HFF-Myc (cell line): ENCODE data around the gene DHFR.

ENCODE experiments used
- DNase-seq: peaks from one replicate; pipeline ENCODE4 v3.0.0-alpha.2; 2011; ENCODE audit warnings: low read depth; ENCODE audit errors: extremely low read depth
- H3K4me3 ChIP-seq: replicated peaks from 2 replicates; pipeline ENCODE4 v1.5.1; 2011; ENCODE audit warnings: low read depth, mild to moderate bottlenecking, control low read depth, low read length
- TF ChIP-seq, protein P1 (sequence below): IDR thresholded peaks from 2 replicates; pipeline ENCODE4 v1.5.1; 2012; ENCODE audit warnings: mild to moderate bottlenecking, low read depth, low read length, control low read depth; ENCODE audit errors: missing control alignments

The DHFR gene

DNA sequence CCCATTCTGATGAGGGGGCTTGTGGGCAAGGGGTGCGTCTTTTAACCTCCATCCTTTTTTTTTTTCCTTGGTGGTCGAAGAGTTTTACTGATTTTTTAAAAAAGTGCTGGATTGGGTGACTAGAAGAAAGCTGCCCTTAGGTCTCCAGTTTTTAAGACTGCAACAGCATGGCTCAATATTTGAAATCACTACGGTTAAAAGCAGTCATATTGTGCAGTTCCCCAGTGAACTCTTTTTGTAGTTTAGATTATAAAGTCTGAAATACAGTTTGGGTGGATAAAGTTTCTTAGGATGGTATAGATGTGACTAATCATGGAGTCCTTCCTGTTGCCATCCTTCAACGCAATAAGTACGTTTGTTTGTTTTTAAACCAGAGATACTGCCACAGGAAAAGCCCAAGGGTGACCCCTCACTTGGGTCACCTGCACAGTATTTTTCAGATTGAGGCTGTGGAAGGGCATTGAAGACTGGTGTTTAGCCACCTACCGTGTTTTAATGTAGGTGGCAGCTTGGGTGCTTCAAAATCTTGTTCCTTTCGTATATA, 520 bp upstream of the DHFR start:
- TF ChIP-seq, protein P1, sequence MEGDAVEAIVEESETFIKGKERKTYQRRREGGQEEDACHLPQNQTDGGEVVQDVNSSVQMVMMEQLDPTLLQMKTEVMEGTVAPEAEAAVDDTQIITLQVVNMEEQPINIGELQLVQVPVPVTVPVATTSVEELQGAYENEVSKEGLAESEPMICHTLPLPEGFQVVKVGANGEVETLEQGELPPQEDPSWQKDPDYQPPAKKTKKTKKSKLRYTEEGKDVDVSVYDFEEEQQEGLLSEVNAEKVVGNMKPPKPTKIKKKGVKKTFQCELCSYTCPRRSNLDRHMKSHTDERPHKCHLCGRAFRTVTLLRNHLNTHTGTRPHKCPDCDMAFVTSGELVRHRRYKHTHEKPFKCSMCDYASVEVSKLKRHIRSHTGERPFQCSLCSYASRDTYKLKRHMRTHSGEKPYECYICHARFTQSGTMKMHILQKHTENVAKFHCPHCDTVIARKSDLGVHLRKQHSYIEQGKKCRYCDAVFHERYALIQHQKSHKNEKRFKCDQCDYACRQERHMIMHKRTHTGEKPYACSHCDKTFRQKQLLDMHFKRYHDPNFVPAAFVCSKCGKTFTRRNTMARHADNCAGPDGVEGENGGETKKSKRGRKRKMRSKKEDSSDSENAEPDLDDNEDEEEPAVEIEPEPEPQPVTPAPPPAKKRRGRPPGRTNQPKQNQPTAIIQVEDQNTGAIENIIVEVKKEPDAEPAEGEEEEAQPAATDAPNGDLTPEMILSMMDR, result no peak
- H3K4me3 ChIP-seq, result peak overlapping the region; percentile 80
- DNase-seq, result no peak

DNA sequence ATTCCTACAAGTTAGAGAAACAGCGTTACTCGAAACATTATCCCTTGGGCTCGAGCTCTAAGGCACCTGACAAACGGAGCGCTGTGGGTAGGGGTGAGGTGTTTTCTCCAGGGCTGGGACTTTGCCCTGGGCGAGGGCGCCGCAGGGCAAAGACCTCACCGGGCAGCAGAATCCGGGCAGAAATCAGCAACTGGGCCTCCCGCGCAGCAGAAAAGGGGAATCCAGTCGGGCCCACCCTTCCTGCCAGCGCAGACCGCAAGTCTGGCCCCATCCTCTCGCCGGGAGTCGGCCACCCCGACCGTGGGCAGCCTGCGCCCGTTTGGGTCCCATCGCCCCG, 761 bp downstream of the DHFR start:
- TF ChIP-seq, protein P1, result no peak
- DNase-seq, result no peak
- H3K4me3 ChIP-seq, result peak overlapping the region; percentile 80

DNA sequence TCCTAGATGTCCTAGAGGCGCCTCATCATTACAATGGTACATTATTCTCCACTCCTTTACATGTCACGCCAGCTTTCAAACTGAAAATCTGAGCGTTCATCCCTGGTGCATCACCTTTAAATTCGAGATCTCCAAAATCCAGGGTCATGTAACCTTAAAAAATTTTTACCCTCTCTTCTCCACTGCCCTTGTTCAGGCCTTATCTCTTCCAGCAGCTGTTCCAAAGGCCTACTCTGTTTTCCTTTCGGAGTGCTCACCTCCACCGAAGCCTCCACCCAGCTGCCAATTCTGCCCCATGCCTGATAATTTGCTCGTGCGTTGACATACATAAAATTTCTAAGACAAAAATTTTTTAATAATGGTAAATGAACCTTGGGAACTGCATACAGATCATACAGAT, 1.3 kb downstream of the DHFR start:
- TF ChIP-seq, protein P1, result no peak
- peak overlapping the region; percentile 80 for H3K4me3 ChIP-seq
- no peak for DNase-seq

DNA sequence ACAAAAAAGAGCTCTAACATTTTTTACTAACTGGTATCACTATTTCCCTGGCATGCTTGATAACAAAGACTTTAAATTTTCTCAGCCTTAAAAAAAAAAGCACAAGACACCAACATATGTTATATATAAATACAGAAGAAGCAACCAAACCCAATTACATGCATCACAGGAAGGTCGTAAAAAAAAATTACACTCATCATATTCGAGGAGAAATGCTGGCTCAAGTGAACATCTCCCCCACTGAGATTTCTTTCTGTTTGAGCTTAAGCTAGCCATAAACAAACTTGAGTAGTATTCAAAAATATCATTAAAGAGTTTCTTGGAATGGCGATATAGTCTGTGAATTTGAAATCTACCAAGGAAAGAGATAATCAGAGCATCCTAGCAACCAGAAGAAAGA, 7.9 kb downstream of the DHFR start:
- DNase-seq, result no peak
- no peak overlapping the region for H3K4me3 ChIP-seq
- TF ChIP-seq, protein P1, result no peak

DNA sequence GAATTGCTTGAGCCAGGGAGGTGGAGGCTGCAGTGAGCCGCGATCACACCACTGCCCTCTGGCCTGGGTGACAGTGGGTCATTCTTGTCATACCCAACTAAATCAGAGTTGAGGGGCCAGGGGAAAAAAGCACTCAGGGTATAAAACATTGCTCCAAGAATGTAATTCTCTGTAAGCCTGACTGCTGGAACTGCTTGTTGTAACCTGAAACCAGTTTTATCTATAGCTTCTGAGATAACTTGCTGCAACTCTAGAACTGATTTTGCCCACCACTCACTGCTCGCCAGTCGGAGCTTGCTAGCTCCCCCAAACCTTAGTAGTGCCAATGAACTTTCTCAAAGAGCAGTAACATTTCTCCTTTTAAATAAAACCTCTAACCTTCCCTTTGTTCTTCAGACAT, 9.9 kb downstream of the DHFR start:
- DNase-seq, result no peak
- H3K4me3 ChIP-seq, result no peak overlapping the region
- TF ChIP-seq, protein P1, result no peak

DNA sequence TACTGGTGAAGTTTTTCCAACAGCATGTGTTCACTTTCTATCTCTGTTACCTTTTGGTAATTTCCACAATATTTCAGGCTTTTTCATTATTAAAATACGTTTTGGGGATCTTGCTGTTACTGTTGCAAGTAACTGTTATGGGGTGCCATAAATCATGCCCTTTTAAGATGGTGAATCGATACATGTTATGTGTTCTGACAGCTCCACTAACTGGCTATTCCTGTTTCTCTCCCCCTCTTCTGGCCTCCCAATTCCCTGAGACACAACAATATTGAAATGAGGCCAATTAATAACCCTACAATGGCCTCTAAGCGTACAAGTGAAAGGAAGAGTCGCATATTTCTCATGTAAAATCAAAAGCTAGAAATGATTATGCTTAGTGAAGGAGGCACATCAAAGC, 13.4 kb downstream of the DHFR start:
- DNase-seq, result no peak
- H3K4me3 ChIP-seq, result no peak overlapping the region
- TF ChIP-seq, protein P1, result no peak

DNA sequence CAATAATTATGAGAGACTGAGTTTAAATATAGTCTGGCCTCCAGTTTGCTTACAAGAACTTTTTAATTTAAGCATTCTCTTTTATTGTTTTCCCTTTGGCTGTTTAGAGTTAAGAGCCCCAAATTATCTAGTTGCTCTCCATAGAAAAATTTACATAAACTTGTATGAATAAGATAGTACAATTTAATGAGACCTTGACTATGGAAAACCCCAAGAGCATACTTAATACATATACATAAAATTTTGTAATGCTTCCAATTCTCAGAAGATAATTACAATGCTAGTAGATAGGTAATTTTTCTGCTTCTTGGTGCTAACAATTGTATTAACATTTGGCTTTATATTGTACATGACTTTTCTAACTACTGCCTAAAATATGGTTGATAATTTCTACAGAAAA, 20.6 kb downstream of the DHFR start:
- DNase-seq, result no peak

More for the DNA sequence above, 20.6 kb downstream of the DHFR start:
- TF ChIP-seq, protein P1, result no peak
- no peak overlapping the region for H3K4me3 ChIP-seq
